H9 (cell line): ENCODE data around the gene LRMDA. TPM values are rescaled to one million over a fixed set of nuclear protein-coding genes. Genes with fewer than 3 reads are reported as not detected.

Experiments
- DNase-seq: peaks from one replicate; pipeline ENCODE4 v3.0.0-alpha.2; 2017
- H2AFZ ChIP-seq: one replicate; pipeline ENCODE4 v1.6.1; 2013; ENCODE audit warnings: mild to moderate bottlenecking, low read length, control low read depth, moderate library complexity
- H2AK5ac ChIP-seq: 2 replicates; pipeline ENCODE4 v1.6.1; 2013; ENCODE audit warnings: low read length, control low read depth, mixed read lengths; ENCODE audit not compliant: insufficient read length
- H2BK120ac ChIP-seq: one replicate; pipeline ENCODE4 v1.6.1; 2013; ENCODE audit warnings: low read depth, mild to moderate bottlenecking, low read length, control low read depth, inconsistent platforms; ENCODE audit not compliant: poor library complexity, severe bottlenecking
- H2BK12ac ChIP-seq: 2 replicates; pipeline ENCODE4 v1.6.1; 2013; ENCODE audit warnings: low read length, control low read depth, mixed read lengths, low read depth; ENCODE audit not compliant: insufficient read length
- H2BK15ac ChIP-seq: 2 replicates; pipeline ENCODE4 v1.6.1; 2013; ENCODE audit warnings: low read depth, low read length, control low read depth
- H2BK20ac ChIP-seq: one replicate; pipeline ENCODE4 v1.6.1; 2013; ENCODE audit warnings: low read depth, mild to moderate bottlenecking, low read length, control low read depth, inconsistent platforms; ENCODE audit not compliant: poor library complexity, severe bottlenecking
- H2BK5ac ChIP-seq: 2 replicates; pipeline ENCODE4 v1.6.1; 2013; ENCODE audit warnings: low read length, control low read depth, mixed read lengths; ENCODE audit not compliant: insufficient read length
- H3K14ac ChIP-seq: 2 replicates; pipeline ENCODE4 v1.6.1; 2013; ENCODE audit warnings: low read length, control low read depth; ENCODE audit not compliant: insufficient read depth
- H3K18ac ChIP-seq: 2 replicates; pipeline ENCODE4 v1.6.1; 2013; ENCODE audit warnings: low read depth, mild to moderate bottlenecking, mixed read lengths, low read length, control low read depth; ENCODE audit not compliant: insufficient read length
- H3K23ac ChIP-seq: 2 replicates; pipeline ENCODE4 v1.6.1; 2013; ENCODE audit warnings: low read length, control low read depth, mixed read lengths, low read depth; ENCODE audit not compliant: insufficient read length
- H3K23me2 ChIP-seq: 2 replicates; pipeline ENCODE4 v1.6.1; 2013; ENCODE audit warnings: low read depth, mild to moderate bottlenecking, mixed read lengths, low read length, control low read depth; ENCODE audit not compliant: insufficient read length, poor library complexity, severe bottlenecking
- H3K27ac ChIP-seq: 2 replicates; pipeline ENCODE4 v1.5.1; 2013; ENCODE audit warnings: low read length, control low read depth, mixed read lengths, low read depth; ENCODE audit not compliant: insufficient read length
- H3K27me3 ChIP-seq: 2 replicates; pipeline ENCODE4 v1.6.1; 2013; ENCODE audit warnings: low read length, control low read depth, inconsistent platforms; ENCODE audit not compliant: insufficient read depth
- H3K4ac ChIP-seq: 2 replicates; pipeline ENCODE4 v1.6.1; 2013; ENCODE audit warnings: low read depth, mild to moderate bottlenecking, control low read depth, inconsistent platforms, low read length, moderate library complexity
- H3K4me1 ChIP-seq: 2 replicates; pipeline ENCODE4 v1.6.1; 2013; ENCODE audit warnings: low read length, control low read depth, inconsistent platforms; ENCODE audit not compliant: insufficient read depth
- H3K4me2 ChIP-seq: 2 replicates; pipeline ENCODE4 v1.6.1; 2013; ENCODE audit warnings: low read length, control low read depth, mixed read lengths; ENCODE audit not compliant: insufficient read length, insufficient read depth
- H3K56ac ChIP-seq: 2 replicates; pipeline ENCODE4 v1.6.1; 2013; ENCODE audit warnings: low read depth, mild to moderate bottlenecking, mixed read lengths, low read length, control low read depth; ENCODE audit not compliant: insufficient read length
- H3K79me1 ChIP-seq: 2 replicates; pipeline ENCODE4 v1.6.1; 2013; ENCODE audit warnings: low read depth, mild to moderate bottlenecking, moderate library complexity, low read length, control low read depth, inconsistent platforms; ENCODE audit not compliant: insufficient read depth, poor library complexity, severe bottlenecking
- H3K79me2 ChIP-seq: 2 replicates; pipeline ENCODE4 v1.6.1; 2013; ENCODE audit warnings: low read length, control low read depth, inconsistent platforms; ENCODE audit not compliant: insufficient read depth
- H3K9ac ChIP-seq: 2 replicates; pipeline ENCODE4 v1.6.1; 2013; ENCODE audit warnings: low read length, control low read depth, mixed read lengths; ENCODE audit not compliant: insufficient read length; ENCODE audit errors: extremely low read depth
- H3K9me3 ChIP-seq: one replicate; pipeline ENCODE4 v1.6.1; 2013; ENCODE audit warnings: low read depth, low read length, inconsistent platforms; ENCODE audit not compliant: control insufficient read depth
- H3T11ph ChIP-seq: one replicate; pipeline ENCODE4 v1.6.1; 2013; ENCODE audit warnings: mild to moderate bottlenecking, low read length, control low read depth, inconsistent platforms
- H4K20me1 ChIP-seq: one replicate; pipeline ENCODE4 v1.6.1; 2013; ENCODE audit not compliant: control insufficient read depth, insufficient read length, insufficient read depth
- H4K5ac ChIP-seq: 2 replicates; pipeline ENCODE4 v1.6.1; 2013; ENCODE audit warnings: low read depth, mild to moderate bottlenecking, mixed read lengths, low read length, control low read depth; ENCODE audit not compliant: insufficient read length
- H4K8ac ChIP-seq: replicated peaks from 2 replicates; pipeline ENCODE4 v1.6.1; 2013; ENCODE audit warnings: low read length, control low read depth, mixed read lengths, low read depth; ENCODE audit not compliant: insufficient read length
- H4K91ac ChIP-seq: 2 replicates; pipeline ENCODE4 v1.6.1; 2013; ENCODE audit warnings: low read depth, mild to moderate bottlenecking, moderate library complexity, mixed read lengths, low read length, control low read depth; ENCODE audit not compliant: insufficient read length
- H3K27ac Mint-ChIP-seq, 3 experiments: 2 replicates in 2 of 3; 3 replicates in 1 of 3; pipeline ENCODE4 v1.8.0; 2020 to 2021; ENCODE audit warnings: mixed read lengths in 3 of 3, mild to moderate bottlenecking in 1 of 3, moderate library complexity in 1 of 3
- H3K27me3 Mint-ChIP-seq: 2 replicates; pipeline ENCODE4 v1.8.0; 2021; ENCODE audit warnings: low read depth, mild to moderate bottlenecking, moderate library complexity, mixed read lengths
- H3K36me3 Mint-ChIP-seq, 3 experiments: 2 replicates in 2 of 3; 3 replicates in 1 of 3; pipeline ENCODE4 v1.8.0; 2020 to 2021; ENCODE audit warnings: low read depth in 3 of 3, mixed read lengths in 3 of 3; ENCODE audit not compliant: insufficient read depth in 1 of 3
- H3K4me1 Mint-ChIP-seq, 2 experiments: 2 replicates each; pipeline ENCODE4 v1.8.0; 2020; ENCODE audit warnings: mixed read lengths in 2 of 2
- H3K4me3 Mint-ChIP-seq, 2 experiments: 2 replicates in 1 of 2; 3 replicates in 1 of 2; pipeline ENCODE4 v1.8.0; 2020 to 2021; ENCODE audit warnings: mild to moderate bottlenecking in 2 of 2, mixed read lengths in 2 of 2, moderate library complexity in 1 of 2
- H3K9me3 Mint-ChIP-seq, 2 experiments: 2 replicates in 1 of 2; 3 replicates in 1 of 2; pipeline ENCODE4 v1.8.0; 2020; ENCODE audit warnings: mild to moderate bottlenecking in 2 of 2, mixed read lengths in 2 of 2, moderate library complexity in 1 of 2
- total RNA-seq: library from RNA; stranded (reverse); gene quantifications from 2 replicates; pipeline ENCODE4 v1.2.1, GENCODE V29; 2021
- TF ChIP-seq, protein P1 (sequence below): fragments of 200-600 bp; sonication (generic); conservative IDR thresholded peaks from 3 replicates; pipeline ENCODE4 v1.8.0; 2021; ENCODE audit warnings: antibody characterized with exemption, mild to moderate bottlenecking

LRMDA gene
- total RNA-seq, 1 experiment from 2014 or later, result 1.8 TPM

DNA sequence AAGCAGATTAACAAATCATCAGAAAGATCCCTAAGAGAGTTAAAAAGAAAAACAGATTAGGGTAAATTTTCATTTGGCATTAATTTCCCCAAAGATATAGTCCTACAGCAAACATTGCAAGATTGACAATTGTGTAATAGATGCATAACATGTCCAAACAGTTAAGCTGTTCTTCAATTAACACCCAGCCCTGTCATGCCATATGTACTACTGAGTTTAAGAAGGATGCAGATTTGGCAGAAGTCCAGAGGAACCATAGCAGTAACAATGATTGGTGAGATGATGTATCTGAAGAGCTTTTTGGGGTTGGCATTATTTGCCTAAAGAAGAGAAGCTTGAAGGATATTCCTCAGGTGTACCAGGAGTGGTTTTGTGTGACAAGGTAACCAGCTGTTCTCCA, 287.6 kb downstream of the LRMDA start:
- H3K4me1 Mint-ChIP-seq, result peaks cover 8 to 10% of the 10 kb centered on the region in 2 experiments
- TF ChIP-seq, protein P1, sequence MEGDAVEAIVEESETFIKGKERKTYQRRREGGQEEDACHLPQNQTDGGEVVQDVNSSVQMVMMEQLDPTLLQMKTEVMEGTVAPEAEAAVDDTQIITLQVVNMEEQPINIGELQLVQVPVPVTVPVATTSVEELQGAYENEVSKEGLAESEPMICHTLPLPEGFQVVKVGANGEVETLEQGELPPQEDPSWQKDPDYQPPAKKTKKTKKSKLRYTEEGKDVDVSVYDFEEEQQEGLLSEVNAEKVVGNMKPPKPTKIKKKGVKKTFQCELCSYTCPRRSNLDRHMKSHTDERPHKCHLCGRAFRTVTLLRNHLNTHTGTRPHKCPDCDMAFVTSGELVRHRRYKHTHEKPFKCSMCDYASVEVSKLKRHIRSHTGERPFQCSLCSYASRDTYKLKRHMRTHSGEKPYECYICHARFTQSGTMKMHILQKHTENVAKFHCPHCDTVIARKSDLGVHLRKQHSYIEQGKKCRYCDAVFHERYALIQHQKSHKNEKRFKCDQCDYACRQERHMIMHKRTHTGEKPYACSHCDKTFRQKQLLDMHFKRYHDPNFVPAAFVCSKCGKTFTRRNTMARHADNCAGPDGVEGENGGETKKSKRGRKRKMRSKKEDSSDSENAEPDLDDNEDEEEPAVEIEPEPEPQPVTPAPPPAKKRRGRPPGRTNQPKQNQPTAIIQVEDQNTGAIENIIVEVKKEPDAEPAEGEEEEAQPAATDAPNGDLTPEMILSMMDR, result no peak

More for the DNA sequence above, 287.6 kb downstream of the LRMDA start:
- Mint-ChIP-seq H3K9me3 (no peaks in the 10 kb centered on the region), H3K27ac (no peak overlapping the region), H3K36me3 (no peaks in the 10 kb centered on the region), H3K27me3 (no peaks in the 10 kb centered on the region), H3K4me3 (no peak overlapping the region)
- no peak overlapping the region for H2AFZ ChIP-seq
- H3K18ac ChIP-seq, result no peak overlapping the region
- H4K20me1 ChIP-seq, result no peaks in the 10 kb centered on the region
- no peaks in the 10 kb centered on the region for H3K4me1 ChIP-seq
- H3K56ac ChIP-seq, result no peak overlapping the region
- H3K14ac ChIP-seq, result no peak overlapping the region
- H2BK20ac ChIP-seq, result no peak overlapping the region
- no peak overlapping the region for H3K4me2 ChIP-seq
- DNase-seq, result no peak
- H3K79me1 ChIP-seq, result no peaks in the 10 kb centered on the region
- no peak overlapping the region for H3K27ac ChIP-seq
- H3K27me3 ChIP-seq, result no peaks in the 10 kb centered on the region
- no peak overlapping the region for H2AK5ac ChIP-seq
- H2BK12ac ChIP-seq, result no peak overlapping the region
- no peak overlapping the region for H4K8ac ChIP-seq
- H3K23me2 ChIP-seq, result no peaks in the 10 kb centered on the region
- H3K79me2 ChIP-seq, result no peaks in the 10 kb centered on the region
- no peak overlapping the region for H3K23ac ChIP-seq
- H3K9ac ChIP-seq, result no peak overlapping the region
- no peak overlapping the region for H2BK5ac ChIP-seq
- no peak overlapping the region for H3K4ac ChIP-seq
- no peak overlapping the region for H4K5ac ChIP-seq
- no peak overlapping the region for H3T11ph ChIP-seq
- no peak overlapping the region for H2BK120ac ChIP-seq
- H4K91ac ChIP-seq, result no peak overlapping the region
- H2BK15ac ChIP-seq, result no peak overlapping the region
- no peaks in the 10 kb centered on the region for H3K9me3 ChIP-seq
